Tibial nerve (tissue), 4 donors: ENCODE data around the gene ILF3.

Experiments used
- CTCF ChIP-seq, 5 experiments: fragments of 200-600 bp in 3 of 5; fragments of 450-650 bp in 2 of 5; sonication (generic) in 3 of 5; IDR thresholded peaks; one replicate each; pipeline ENCODE4 v1.5.1; 2016 to 2019; ENCODE audit warnings: antibody characterized with exemption in 5 of 5, mild to moderate bottlenecking in 3 of 5, moderate library complexity in 2 of 5
- EP300 ChIP-seq, 2 donors: sonication (generic); formaldehyde crosslinking; IDR thresholded peaks; one replicate each; pipeline ENCODE4 v1.6.1; 2017; ENCODE audit warnings: antibody characterized with exemption in 2 of 2, mild to moderate bottlenecking in 1 of 2
- POLR2A ChIP-seq, 2 donors: fragments of 450-650 bp; IDR thresholded peaks; one replicate each; pipeline ENCODE4 v1.6.1; 2017; ENCODE audit warnings: antibody characterized with exemption in 2 of 2, mild to moderate bottlenecking in 2 of 2, moderate library complexity in 2 of 2

GRCh38 chr19:10680545-10681135 is 26.5 kb downstream of the ILF3 start:
- TF ChIP-seq CTCF (IDR thresholded peaks at IDR 0.05) (no peak), POLR2A (IDR thresholded peaks at IDR 0.05) (no peak), EP300 (IDR thresholded peaks at IDR 0.05) (no peak)
